Lower leg skin (tissue), 4 donors: Measurements from ENCODE around the gene LMTK2. TPM values are rescaled to one million over a fixed set of nuclear protein-coding genes. Genes with fewer than 3 reads are reported as not detected.
A peak's percentile ranks its signal among the peaks of the same experiment; 100 is the strongest.

ENCODE experiments used
- DNase-seq, 2 donors: peaks; one replicate each; pipeline ENCODE4 v3.0.0-alpha.2; 2019; ENCODE audit warnings: low spot score in 2 of 2
- H3K4me3 ChIP-seq: fragments of 200-600 bp; sonication (generic); 2 replicates; pipeline ENCODE4 v1.5.1; 2017; ENCODE audit warnings: mild to moderate bottlenecking, low read depth; ENCODE audit not compliant: poor library complexity, severe bottlenecking
- POLR2A ChIP-seq, 2 donors: fragments of 450-650 bp; IDR thresholded peaks; one replicate each; pipeline ENCODE4 v1.6.1; 2016 to 2017; ENCODE audit warnings: antibody characterized with exemption in 2 of 2, mild to moderate bottlenecking in 1 of 2, moderate library complexity in 1 of 2
- WGBS, 2 donors: methylation state at CpG; one replicate each; pipeline ENCODE4 v1.1.5; 2018; 5-methylcytosine and 5-hydroxymethylcytosine counted together
- intact Hi-C: fragments of 100-400 bp; cut with DNase I; formaldehyde crosslinking; loops from one replicate; pipeline ENCODE4 v1.15.0; 2023; ENCODE audit warnings: low total_unique reads
- total RNA-seq, 4 donors: library from RNA; depleted of rRNA; stranded (reverse); fragments of >200 nt; gene quantifications; one replicate each; pipeline ENCODE4 v1.1.0, GENCODE V29; 2016
- TF ChIP-seq, protein P1 (sequence below), 3 donors: fragments of 450-650 bp; IDR thresholded peaks; one replicate each; pipeline ENCODE4 v1.5.1; 2016; ENCODE audit warnings: antibody characterized with exemption in 3 of 3, mild to moderate bottlenecking in 3 of 3, moderate library complexity in 2 of 3

The LMTK2 gene
- total RNA-seq, 4 donors from 2014 or later, result 31.9 to 44.3 (median 35.0) TPM

GRCh38 chr7:98209166-98209920 lies 102.7 kb downstream of the LMTK2 start:
- 93% methylated on average over 17 of the region's 17 CpGs for WGBS, 2 donors
- TF ChIP-seq, protein P1, sequence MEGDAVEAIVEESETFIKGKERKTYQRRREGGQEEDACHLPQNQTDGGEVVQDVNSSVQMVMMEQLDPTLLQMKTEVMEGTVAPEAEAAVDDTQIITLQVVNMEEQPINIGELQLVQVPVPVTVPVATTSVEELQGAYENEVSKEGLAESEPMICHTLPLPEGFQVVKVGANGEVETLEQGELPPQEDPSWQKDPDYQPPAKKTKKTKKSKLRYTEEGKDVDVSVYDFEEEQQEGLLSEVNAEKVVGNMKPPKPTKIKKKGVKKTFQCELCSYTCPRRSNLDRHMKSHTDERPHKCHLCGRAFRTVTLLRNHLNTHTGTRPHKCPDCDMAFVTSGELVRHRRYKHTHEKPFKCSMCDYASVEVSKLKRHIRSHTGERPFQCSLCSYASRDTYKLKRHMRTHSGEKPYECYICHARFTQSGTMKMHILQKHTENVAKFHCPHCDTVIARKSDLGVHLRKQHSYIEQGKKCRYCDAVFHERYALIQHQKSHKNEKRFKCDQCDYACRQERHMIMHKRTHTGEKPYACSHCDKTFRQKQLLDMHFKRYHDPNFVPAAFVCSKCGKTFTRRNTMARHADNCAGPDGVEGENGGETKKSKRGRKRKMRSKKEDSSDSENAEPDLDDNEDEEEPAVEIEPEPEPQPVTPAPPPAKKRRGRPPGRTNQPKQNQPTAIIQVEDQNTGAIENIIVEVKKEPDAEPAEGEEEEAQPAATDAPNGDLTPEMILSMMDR (IDR thresholded peaks at IDR 0.05), result no peak
- no peak for TF ChIP-seq POLR2A (IDR thresholded peaks at IDR 0.05)
- no peak overlapping the region for H3K4me3 ChIP-seq
- DNase-seq, result peak in 1 of 2 donors; percentile 61
- intact Hi-C loops, result no loop called here

GRCh38 chr7:98210513-98211220 lies 104.0 kb downstream of the LMTK2 start:
- intact Hi-C loops, result no loop called here
- 5 to 60% methylated on average over 1 to 18 of the region's 49 CpGs for WGBS, 2 donors
- DNase-seq, result peak in 1 of 2 donors; percentile 79
- TF ChIP-seq, protein P1 (IDR thresholded peaks at IDR 0.05), result no peak
- no peak for TF ChIP-seq POLR2A (IDR thresholded peaks at IDR 0.05)
- H3K4me3 ChIP-seq, result no peak overlapping the region

GRCh38 chr7:98211221-98211675 lies 104.6 kb downstream of the LMTK2 start, which contains the start of gene BHLHA15:
TSS of gene BHLHA15 (plus strand) at chr7:98211439. CDS start at chr7:98212310, 871 bp downstream.
- peak in 1 of 2 donors; percentile 84 for DNase-seq

GRCh38 chr7:98211676-98212531 lies 105.2 kb downstream of the LMTK2 start:
- intact Hi-C loops, result no loop called here
- peak in 1 of 2 donors; percentile 82 for DNase-seq
- WGBS, 2 donors, result 85 to 87% methylated on average over 43 to 49 of the region's 49 CpGs
- no peak overlapping the region for H3K4me3 ChIP-seq
- TF ChIP-seq, protein P1 (IDR thresholded peaks at IDR 0.05), result no peak
- no peak for TF ChIP-seq POLR2A (IDR thresholded peaks at IDR 0.05)

More at GRCh38 chr7:98211221-98211675, 104.6 kb downstream of the LMTK2 start, which contains the start of gene BHLHA15:
- intact Hi-C loops, result no loop called here
- no peak within 1 kb of the TSS for H3K4me3 ChIP-seq
- no peak for TF ChIP-seq POLR2A (IDR thresholded peaks at IDR 0.05)
- TF ChIP-seq, protein P1 (IDR thresholded peaks at IDR 0.05), result no peak
- 0% methylated on average over 7 of the region's 45 CpGs; no CpG with 5 or more reads in 1 of the 2 donors for WGBS, 2 donors

GRCh38 chr7:98212532-98213041 lies 105.9 kb downstream of the LMTK2 start:
- 86 to 91% methylated on average over 23 to 28 of the region's 30 CpGs for WGBS, 2 donors
- TF ChIP-seq, protein P1 (IDR thresholded peaks at IDR 0.05), result no peak
- TF ChIP-seq POLR2A (IDR thresholded peaks at IDR 0.05), result no peak
- intact Hi-C loops, result no loop called here
- no peak overlapping the region for H3K4me3 ChIP-seq
- DNase-seq, result peak in 1 of 2 donors; percentile 59
